HG02885 (cell line): Measurements from ENCODE around the gene ZNF592.

Experiments used
- ATAC-seq: cut with Tn5 transposase; IDR thresholded peaks from one replicate; pipeline ENCODE4 v1.9.1; 2021; ENCODE audit warnings: mild to moderate bottlenecking; ENCODE audit not compliant: unreplicated experiment, poor library complexity

The ZNF592 gene, protein sequence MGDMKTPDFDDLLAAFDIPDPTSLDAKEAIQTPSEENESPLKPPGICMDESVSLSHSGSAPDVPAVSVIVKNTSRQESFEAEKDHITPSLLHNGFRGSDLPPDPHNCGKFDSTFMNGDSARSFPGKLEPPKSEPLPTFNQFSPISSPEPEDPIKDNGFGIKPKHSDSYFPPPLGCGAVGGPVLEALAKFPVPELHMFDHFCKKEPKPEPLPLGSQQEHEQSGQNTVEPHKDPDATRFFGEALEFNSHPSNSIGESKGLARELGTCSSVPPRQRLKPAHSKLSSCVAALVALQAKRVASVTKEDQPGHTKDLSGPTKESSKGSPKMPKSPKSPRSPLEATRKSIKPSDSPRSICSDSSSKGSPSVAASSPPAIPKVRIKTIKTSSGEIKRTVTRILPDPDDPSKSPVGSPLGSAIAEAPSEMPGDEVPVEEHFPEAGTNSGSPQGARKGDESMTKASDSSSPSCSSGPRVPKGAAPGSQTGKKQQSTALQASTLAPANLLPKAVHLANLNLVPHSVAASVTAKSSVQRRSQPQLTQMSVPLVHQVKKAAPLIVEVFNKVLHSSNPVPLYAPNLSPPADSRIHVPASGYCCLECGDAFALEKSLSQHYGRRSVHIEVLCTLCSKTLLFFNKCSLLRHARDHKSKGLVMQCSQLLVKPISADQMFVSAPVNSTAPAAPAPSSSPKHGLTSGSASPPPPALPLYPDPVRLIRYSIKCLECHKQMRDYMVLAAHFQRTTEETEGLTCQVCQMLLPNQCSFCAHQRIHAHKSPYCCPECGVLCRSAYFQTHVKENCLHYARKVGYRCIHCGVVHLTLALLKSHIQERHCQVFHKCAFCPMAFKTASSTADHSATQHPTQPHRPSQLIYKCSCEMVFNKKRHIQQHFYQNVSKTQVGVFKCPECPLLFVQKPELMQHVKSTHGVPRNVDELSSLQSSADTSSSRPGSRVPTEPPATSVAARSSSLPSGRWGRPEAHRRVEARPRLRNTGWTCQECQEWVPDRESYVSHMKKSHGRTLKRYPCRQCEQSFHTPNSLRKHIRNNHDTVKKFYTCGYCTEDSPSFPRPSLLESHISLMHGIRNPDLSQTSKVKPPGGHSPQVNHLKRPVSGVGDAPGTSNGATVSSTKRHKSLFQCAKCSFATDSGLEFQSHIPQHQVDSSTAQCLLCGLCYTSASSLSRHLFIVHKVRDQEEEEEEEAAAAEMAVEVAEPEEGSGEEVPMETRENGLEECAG (N-terminal part only)

DNA sequence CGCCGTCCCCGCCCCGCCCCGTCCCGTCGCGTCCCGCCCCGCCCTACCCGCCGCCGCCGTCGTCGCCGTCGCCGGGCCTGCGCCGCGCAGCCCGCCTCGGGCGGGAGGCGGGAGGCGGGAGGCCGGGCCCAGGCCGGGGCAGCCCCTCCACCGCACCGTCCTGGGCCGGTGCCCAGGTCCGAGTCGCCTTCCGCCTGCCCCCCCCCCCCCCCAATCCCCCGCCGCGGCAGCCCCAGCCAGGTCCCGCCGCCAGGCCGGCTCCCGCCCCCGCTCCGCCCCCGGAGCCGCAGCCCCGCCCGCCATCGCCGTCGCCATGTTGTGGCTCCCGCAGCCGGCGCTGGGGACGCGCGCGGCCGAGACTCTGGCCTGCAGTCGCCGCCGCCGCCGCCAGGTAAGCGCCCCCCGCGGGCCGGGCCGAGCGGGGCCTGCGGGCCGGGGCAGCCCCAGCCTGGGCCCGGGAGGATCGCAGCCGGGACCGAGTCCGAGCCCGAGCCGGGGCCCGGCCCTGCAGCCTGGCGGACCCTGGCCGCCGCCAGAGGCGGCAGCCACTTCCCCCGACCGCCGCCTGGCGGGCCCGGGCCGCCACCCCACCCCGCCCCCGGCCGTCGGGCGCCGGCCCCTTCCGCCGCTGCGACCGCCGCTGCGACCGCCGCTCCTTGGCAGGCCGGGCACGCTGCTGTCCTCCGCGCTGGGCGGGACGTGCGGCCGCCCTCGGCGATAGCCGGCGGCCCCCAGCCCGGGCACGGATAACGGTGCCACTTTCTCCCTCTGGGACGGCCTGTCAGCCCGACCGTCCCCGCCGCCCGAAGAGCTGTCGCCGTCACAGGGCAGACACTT, at the start of gene ZNF592:
Gene ZNF592 (plus strand): TSS at position 319 of the 837 bp plus-strand sequence. CDS start 34,084 bp downstream, outside the sequence.
- peak; percentile 53 for ATAC-seq

DNA sequence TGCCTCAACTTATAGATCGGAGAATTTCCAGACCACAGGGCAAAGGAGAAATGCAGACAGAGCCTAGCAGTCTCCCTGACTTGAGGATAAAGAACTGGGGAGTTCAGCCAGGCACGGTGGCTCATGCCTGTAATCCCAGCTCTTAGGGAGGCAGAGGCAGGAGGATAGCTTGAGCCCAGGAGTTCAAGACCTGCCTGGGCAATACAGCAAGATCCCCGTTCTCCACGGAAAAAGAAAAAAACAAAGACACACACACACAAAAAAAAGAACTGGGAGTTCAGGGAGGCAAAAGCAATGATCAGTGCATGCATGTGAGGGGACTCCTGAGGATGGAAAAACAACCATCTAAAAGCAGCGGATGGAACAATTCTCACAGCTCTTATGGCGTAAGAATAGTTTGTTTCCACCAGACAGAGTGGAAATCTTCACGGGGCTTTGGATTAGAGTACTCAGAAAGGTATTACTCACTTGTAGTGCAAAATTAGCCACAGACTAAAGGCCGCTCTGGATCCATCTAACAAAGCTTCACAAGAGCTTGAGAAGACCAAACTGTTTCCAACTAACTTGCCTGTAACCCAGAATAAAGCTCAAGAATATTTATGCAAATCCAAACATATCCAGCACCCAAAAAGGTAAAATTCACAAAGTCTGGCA, 48.7 kb upstream of the ZNF592 start:
- no peak for ATAC-seq

DNA sequence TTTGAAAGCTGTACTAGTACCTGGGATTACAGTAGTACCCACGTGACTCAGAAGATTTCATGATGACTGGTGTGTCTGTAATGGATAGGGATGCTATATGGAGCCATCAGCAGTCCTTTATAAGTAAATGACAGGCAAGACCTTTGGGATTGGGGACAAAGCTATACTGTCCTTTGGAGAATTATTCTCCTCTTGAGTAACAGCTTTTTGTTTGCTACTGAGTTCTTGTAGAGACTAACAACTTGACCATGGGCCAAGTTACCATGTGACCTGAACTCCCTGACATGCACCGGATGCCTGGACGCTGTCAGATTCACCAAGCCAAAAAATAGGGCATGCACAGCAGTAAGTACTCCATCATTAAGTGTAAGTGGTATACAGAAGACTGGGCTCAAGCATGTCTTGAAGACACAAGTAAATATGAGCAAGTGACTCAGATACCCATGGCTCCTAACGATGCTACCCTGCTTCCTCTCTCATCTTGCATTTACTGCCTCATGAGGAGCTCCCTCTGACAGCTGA, 45.4 kb upstream of the ZNF592 start:
- ATAC-seq = no peak

DNA sequence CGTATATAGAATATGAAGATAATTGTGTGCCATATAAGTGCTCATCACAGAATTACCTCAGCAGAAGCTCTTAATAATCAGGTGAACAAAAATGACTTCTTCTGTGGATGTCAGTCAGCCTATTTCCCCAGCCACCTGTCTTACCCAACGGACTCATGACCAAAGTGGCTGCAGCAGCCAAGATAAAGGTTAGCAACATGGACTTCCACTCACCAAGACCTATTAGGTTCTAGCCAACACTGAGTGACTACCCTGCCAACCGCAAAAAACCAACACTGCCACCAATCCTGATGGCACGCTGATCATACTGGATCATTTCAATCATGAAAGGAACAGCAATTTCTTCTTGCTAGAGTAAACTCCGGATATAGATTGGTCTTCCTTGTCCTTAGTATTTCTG, 44.6 kb upstream of the ZNF592 start:
- no peak for ATAC-seq

DNA sequence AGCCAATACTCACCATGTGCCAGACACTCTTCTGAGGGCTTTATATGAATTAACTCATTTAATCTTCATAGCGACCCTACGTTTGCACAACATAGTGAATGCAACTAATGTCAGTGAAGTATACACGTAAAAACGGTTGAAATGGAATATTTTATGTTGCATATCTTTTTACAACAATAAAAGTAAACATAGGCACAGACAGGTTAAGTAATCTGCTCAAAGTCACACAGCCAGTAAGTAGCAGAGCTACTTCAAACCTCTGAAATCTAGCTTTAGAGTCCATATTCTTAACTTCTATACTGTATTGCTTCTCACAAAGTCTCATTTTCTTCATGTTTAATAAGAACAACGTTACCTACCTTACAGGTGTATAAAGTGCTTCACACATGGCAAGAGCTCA, 34.0 kb upstream of the ZNF592 start:
- ATAC-seq = no peak

DNA sequence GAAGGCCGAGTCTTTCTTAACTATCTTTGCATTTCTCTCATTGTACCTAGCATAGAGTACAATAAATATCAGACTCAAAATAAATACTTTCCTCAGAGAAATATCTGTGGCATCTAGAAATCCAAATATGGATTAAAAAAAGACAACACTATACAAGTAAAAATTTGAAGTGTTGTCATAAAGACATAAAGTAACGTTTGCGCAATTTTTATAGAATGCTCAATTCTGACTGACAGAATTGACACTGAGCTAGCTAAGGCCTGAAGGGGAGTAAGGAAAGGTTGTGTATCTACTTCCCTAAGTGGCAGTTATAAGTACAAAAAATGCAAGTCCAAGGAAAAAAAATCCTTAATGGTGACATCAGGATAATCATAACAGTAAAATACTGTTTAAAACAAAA, 33.6 kb upstream of the ZNF592 start:
- no peak for ATAC-seq

DNA sequence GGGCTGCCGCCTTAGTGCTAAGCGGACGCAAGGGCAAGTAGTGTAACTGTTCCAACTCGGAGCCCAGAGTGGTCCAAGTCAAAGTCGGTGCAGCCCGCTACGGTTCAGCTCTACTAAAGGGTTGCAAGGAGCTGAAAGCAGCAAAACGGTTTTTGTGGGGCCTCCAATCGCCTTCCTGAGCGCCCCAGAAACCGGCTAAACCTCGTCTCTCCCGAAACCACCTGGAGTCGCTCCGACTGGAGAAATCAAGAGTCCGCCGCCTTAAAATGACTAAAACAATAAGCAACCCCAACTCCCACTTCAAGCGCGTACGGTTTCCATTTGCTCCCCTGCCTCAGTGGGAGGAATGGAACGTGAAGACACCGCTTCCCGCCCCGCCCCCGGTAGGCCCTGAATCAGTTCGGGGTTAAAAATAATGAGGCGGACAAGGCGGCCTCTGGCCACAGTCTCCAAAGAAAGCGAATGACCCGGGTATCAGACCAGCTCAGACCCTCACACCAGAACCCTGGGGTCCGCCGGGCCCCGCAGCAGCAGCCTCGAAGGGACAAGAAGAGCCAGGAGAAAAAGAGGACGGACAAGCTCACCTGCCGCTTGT, 32.9 kb upstream of the ZNF592 start:
- peak; percentile 1 for ATAC-seq

DNA sequence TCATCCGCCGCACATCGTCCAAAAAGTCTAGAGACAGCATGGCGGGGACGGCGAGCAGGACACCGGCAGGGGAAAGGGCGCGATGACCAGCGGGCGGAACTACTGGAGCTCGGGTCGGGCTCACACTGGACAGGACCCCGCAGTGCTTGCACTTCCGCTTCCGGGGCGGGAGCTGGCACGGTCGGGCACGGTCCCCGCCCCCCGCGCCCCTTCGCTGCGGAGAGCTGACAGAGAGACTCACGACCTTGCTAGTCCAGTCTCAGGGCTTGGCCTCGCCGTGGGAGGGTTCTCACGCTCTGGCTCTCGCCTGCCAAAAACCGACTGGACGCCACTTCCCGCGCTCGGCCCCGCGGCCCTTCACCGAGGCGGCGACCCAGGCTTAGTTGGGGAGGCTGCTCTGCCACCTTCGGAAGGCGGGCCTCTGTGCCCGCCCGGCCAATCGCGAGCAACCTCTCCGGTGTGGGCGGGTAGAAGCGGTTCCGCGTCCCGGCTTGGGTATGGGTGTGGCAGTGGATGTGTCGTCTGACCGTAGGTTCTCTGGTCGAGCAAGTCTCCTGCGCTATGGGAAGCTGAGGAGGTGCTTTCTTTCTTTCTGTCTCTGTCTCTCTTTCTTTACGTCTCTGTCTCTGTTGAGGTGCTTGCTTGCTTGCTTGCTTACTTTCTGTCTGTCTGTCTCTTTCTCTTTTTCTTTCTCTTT, 32.2 kb upstream of the ZNF592 start, which contains the start of gene SEC11A:
Gene SEC11A (minus strand): TSS at position 104 of the 697 bp plus-strand sequence. CDS start 64 bp downstream, at position 40.
- peak; percentile 91 for ATAC-seq

DNA sequence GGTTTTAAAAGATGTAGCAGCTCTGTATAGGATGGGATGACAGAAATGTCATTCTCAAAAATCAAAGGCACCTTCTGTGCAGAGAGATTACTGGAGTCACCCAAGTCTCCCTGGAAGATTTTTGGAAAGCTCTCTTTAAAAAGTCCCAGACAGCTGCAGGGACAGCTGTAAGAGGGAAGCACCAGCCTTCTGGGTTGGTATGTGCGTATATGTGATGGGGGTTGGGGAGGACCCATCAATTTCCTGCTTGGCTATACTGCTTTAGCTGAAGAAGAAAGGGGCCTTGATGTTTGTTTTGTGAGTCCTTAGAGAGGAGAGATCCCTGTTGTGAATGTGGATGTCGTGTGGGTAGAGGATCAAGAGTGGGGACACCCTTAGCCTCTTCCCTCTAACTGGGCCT, 27.0 kb upstream of the ZNF592 start:
- ATAC-seq = no peak

DNA sequence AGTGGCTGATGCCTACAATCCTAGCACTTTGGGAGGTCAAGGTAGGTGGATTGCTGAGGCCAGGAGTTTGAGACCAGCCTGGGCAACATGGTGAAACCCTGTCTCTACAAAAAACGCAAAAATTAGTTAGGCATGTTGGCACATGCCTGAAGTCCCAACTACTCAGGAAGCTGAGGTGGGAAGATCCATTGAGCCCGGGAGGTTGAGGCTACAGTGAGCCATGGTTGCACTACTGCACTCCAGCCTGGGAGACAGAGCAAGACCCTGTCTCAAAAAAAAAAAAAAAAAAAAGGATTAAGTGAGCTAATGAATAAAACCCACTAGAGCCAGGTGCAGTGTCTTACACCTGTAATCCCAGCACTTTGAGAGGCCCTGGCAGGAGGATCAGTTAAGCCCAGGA, 25.8 kb upstream of the ZNF592 start:
- ATAC-seq = no peak

DNA sequence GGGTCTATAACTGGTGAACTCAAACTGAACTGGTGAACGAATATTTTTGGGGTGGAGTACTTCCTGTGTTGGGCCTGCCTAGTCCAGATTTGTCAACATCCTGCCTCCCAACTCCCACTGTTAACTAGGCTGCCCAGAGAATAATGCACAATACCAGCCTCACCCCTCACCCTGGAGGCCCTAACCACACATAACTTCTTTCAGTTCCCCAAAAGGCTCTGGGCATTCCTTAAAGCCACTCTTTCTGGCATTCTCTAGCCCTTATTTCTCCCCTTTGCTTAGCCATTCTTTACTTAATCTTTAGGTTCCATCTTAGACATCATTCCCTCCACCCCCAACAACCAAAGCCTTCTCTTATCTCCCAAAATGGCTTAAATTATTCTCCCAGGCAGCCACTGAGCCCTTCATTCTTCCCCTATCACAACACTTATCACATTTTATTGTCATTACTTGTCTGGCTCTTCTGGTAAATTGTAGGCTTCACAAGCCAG, 23.3 kb upstream of the ZNF592 start:
- ATAC-seq = peak; percentile 39

DNA sequence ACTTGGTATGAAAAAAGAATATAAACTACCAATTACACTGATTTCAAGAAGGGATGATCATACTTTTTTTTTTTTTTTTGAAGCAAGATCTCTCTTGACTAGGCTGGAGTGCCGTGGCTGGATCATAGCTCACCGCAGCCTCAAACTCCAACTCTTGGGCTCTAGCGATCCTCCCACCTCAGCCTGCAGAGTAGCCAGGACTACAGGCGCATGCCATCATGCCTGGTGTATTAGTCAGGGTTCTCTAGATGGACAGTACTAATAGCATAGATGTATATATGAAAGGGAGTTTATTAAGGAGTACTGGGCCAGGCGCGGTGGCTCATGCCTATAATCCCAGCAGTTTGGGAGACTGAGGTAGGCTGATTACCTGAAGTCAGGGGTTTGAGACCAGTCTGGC, 21.0 kb upstream of the ZNF592 start:
- no peak for ATAC-seq

DNA sequence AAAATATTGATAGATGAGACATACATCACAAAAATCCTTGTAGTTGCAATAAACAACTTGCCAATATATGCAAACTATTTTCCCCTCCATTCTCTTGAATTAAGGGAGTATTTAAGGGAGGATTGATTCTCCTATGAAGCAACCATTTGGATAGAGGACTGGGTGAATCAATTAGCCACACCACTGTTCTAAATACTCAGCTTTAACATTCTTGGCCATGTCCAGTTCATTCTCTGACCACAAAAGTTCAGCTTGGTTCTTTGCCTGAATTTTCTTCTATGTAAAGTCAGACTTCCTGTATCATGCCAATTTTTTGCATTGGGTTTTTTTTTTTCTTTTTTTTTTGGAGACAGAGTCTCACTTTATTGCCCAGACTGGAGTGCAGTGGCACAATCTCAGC, 16.6 kb upstream of the ZNF592 start:
- ATAC-seq = no peak

DNA sequence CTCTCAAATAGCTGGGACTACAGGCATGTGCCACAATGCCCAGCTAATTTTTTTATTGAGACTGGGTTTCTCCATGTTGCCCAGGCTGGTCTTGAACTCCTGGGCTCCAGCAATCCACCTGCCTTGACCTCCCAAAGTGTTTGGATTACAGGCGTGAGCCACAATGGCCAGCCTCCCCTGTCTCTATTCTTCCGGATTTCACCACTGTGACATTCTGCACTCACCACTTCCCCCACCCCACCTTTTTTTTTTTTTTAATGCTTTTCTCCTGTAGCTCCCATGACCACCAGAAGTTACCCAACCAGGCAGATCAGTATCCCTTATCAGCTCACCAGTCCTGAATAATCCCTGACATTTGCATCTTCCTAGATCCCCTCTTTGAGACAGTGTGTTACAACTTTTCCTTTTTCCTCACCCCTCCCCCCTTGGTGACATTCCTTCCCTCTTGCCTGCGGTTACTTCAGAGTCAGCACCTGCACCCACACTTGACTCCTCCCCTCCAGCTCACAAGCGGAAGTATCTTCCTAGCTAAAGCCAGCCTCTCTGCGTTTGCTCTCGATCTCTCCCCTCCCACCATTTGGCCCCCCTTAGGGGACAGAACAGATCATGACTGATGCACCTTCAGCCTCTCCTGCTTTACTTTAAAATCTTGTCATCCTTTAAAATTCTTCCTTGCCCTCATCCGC, 13.5 kb upstream of the ZNF592 start:
- ATAC-seq = peak; percentile 75

DNA sequence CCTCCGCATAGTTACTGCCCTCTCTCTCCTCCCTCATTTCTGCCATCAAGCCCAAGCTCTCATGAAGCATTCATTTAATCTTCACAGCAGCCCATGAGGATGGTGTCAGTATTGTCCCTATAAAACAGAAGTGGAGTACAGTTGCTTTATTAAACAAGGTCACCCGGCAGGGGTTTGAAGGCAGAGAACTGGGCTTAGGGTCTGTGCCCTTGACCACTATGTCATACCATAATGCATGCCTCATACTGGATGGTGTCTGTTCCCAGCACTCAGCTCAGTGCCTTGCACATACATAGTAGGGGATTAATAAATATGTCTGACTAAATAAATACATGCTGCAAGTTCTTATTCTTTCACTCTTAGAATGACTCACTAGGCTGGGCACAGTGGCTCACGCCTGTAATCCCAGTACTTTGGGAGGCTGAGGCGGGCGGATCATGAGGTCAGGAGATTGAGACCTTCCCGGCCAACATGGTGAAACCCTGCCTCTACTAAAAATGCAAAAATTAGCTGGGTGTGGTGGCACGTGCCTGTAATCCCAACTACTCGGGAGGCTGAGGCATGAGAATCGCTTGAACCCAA, 12.8 kb upstream of the ZNF592 start:
- ATAC-seq = peak; percentile 35

DNA sequence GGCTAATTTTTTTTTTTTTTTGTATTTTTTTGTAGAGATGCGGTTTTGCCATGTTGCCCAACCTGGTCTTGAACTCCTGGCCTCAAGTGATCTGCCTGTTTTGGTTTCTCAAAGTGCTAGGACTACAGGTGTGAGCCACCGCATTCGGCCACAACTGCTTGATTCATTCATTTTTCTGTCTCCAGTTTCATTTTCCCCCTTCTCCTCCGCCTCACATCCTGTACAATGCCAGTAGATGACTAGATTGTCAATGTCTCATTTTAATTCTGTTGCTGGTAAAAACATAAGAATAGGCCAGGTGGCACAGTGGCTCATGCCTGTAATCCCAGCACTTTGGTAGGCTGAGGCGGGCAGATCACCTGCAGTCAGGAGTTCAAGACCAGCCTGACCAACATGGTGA, 12.0 kb upstream of the ZNF592 start:
- ATAC-seq = peak; percentile 63

DNA sequence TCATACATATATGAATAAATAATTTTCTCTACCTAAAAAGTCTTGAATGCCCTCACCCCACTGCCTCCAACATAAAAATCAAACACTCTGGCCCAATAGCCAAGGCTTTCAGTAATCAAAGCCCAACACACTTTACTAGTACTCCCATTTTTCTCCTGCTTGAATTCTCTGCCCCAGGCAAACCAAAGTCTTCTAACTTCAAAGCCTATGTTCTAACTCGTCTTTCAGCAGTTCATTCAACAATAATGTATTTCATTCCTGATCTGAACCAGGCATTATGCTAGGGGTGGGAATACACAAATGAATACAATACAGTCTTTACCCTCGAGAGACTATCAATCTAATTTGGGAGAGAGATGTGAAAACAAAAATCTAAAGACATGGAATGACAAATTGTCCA, 11.4 kb upstream of the ZNF592 start:
- ATAC-seq = no peak
